Activated CD4-positive, alpha-beta T cell treated with anti-CD3 and anti-CD28 coated beads for 1 hour (primary cell): ENCODE results near the gene TSSK2.

Experiments
- DNase-seq: peaks from one replicate; pipeline ENCODE4 v3.0.0-alpha.2; 2020

TSSK2 gene

GRCh38 chr22:19106886-19107729, 24.0 kb upstream of the TSSK2 start:
- no peak for DNase-seq

GRCh38 chr22:19107730-19108074, 23.4 kb upstream of the TSSK2 start:
- DNase-seq: no peak

- DNase-seq: no peak
Observed at GRCh38 chr22:19108807-19109197, 22.3 kb upstream of the TSSK2 start.

DNA sequence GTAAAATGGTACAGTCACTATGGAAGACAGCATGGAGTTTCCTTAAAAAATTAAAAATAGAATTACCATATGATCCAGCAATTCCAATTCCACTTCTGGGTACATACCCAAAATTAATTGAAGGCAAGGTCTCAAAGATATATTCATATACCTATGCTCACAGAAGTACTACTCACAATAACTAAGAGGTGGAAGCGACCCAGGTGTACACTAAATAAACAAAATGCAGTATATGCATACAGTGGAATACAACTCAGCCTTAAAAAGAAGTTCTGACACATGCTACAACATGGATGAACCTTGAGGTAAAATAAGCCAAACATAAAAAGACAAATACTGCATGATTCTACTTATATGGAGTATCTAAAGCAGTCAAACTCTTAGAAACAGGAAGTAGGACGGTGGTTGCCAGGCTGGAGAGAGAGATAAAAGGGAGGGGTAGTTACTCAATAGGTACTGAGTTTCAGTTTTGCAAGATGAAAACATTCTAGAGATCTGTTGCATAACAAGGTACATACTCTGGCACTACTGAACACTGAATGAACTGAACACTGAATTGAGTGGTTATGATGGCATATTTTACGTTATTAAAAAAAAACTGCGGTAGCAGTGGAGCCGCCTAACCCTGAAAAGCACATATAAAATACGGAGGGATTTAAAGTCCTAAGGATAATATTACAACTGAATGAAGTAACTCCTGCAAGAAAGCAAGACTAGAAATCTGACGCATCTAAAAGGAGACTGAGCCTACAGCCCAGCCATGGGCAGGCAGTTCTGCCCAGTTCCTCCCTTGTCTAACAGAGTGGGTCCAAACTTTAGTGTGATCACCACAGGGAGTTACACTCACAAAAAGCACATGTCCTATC, 21.7 kb upstream of the TSSK2 start:
- peak; percentile 34 for DNase-seq

- DNase-seq: no peak
Observed at GRCh38 chr22:19110064-19110458, 21.0 kb upstream of the TSSK2 start.

GRCh38 chr22:19110646-19111045, 20.5 kb upstream of the TSSK2 start:
- DNase-seq: no peak

DNA sequence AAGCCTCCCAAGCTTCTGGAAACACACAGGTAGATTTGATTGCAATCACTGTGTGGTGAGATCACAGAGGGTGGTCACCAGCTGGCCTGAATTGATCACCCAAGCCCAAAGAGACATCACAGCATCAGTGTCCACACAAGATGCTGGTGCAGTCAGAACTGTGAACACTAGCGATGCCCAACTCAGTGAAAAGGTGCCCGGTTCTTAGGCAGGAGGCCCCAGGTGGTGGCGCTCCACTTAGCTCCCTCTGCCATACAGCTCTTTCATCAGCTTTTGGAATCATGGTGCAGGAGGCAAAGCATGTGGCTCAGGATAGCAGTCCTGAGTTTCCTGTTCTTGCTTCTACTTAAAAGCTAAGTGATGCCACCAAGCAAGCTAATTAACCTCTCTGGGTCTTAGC, 20.0 kb upstream of the TSSK2 start:
- no peak for DNase-seq

- no peak for DNase-seq
Observed at GRCh38 chr22:19111584-19111983, 19.5 kb upstream of the TSSK2 start.

GRCh38 chr22:19113429-19113828, 17.7 kb upstream of the TSSK2 start:
- no peak for DNase-seq

DNA sequence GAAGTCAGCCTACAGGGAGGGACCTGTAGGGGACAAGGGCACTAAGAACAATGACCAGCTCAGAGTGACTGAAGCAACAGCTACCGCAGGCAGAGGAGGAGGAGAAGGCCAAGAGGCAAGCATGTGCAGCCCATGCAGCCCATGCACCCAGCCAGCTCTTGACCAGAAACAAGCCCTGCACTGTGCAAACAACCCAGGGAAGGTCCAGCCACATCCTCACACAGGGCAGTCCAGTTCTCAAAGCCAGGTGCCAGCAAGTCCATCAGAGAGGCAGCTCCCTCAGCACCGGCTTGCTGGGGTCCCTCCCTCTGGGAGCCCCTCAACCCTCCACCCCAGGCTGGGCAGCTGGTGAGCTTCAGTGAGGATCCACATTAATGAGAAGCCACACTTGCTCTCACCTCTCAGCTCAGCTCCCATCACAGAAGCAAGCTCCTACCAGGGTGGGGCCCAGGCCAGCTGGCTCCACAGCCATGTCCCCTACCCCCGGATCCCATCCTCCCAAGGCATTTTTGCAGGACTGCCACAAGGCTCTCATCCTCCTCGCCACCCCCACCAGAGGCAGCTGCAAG, 16.0 kb upstream of the TSSK2 start:
- DNase-seq: no peak

DNA sequence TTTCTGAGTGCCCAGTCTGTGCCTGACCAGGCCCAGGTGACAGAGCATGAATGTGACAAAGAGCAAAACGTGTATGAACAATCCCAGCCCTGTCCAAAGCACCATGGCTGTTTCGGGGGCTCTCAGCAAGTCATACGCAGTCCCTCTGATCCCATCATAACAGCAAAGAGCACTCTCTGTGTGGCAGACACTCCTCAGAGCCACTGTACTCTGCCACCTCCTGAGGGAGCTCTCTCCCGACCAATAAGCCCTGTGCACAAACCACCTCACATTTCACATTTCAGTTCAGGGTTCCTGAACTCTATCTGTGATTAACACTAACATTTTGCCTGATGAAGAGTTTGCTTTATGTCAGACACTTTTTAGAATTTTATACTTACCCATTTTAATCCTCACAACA, 15.5 kb upstream of the TSSK2 start:
- no peak for DNase-seq

GRCh38 chr22:19117111-19117512, 14.0 kb upstream of the TSSK2 start:
- no peak for DNase-seq

GRCh38 chr22:19118329-19118880, 12.7 kb upstream of the TSSK2 start:
- DNase-seq: no peak

GRCh38 chr22:19119949-19120348, 11.2 kb upstream of the TSSK2 start:
- DNase-seq: no peak

- no peak for DNase-seq
Observed at GRCh38 chr22:19120829-19121630, 10.1 kb upstream of the TSSK2 start.

- peak; percentile 13 for DNase-seq
Observed at GRCh38 chr22:19121631-19122142, 9.4 kb upstream of the TSSK2 start.

DNA sequence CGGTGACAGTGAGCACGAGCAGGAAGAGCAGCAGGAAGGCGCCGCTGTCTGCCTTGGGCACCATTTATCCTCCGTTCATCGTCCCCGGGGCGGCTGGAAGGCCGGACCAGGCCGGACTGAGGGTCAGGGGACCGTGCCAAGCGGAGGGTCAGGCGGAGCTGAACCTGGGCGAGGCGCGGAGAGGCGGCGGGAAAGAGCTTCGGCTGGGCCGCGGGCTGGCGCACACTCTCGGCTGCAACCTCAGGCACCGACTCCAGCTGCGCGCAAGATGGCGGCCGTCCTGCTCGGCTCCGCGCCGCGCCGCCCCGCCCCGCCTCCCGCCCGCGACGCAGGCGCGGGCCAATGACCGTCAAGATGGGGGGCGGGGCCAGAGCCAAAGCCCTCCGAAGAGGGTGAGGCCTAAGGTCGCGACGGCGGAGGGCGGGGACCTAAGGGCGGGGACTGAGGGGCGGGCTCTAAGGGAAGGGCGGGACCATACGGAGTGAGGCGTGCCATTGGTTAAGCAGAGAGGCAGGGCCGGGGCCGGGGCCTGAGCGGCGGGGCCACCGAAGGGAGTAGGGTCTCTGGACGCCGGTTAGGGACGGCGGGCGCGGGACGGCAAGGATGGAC, 8.9 kb upstream of the TSSK2 start, which contains the start of gene DGCR2:
DGCR2 (minus strand) TSS at position 270 of the 609 bp plus-strand sequence; CDS start at position 64, 206 bp downstream.
- peak; percentile 95 for DNase-seq

DNA sequence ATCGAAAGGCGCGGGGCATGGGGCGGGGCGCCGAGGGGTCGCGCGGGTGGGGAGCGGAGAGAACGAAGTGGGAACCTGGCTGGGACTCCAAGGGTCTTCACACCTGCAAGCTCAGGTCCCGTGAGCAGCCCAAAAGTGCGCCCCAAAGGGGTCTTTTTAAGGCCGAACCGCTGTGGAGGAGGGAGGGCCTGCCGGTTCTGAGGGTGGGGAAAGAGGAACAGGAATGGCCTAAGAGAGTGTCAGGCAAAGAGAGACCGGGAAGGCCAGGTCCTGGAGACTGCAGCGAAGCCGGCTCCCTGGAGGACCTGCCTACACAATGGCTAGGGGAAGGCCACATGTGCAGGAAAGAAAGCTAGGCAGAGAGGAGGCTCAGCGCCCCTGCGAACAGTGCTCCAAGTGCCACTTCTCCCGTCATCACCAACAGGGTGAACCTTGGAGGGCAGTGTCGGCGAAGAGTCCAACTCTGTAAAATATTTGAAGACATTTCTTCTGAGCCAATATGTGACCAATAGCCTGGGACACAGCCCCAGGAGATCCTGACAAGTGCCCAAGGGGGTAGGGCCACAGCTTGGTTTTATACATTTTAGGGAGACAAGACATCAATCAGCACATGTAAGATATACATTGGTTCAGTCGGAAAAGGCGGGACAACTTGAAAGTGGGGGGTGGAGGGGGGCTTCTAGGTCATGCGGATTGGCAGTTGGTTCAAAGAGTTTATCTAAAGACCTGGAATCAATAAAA, 8.2 kb upstream of the TSSK2 start:
- no peak for DNase-seq

- DNase-seq: no peak
Observed at GRCh38 chr22:19123936-19124335, 7.2 kb upstream of the TSSK2 start.

GRCh38 chr22:19124377-19124776, 6.7 kb upstream of the TSSK2 start:
- DNase-seq: no peak

DNA sequence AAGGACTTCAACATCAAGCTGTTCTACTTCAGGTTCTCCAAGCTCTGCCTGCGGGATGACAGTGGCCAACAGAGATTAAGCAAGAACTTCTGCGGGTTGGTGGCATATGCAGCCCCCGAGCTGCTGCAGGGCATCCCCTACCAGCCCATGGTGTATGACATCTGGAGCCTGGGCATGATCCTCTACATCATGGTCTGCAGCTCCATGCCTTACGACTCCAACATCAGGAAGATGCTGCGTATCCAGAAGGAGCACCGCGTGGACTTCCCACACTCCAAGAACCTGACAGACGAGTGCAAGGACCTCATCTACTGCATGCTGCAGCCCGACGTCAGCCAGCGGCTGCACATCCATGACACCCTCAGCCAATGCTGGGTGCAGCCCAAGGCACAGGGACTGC, 6.1 kb upstream of the TSSK2 start:
- DNase-seq: no peak
